HG02759 (cell line): ENCODE results near the gene RPGR.
A peak's percentile ranks its signal among the peaks of the same experiment; 100 is the strongest.

ENCODE experiments used
- ATAC-seq: cut with Tn5 transposase; IDR thresholded peaks from one replicate; pipeline ENCODE4 v1.9.1; 2021; ENCODE audit warnings: mild to moderate bottlenecking, moderate library complexity; ENCODE audit not compliant: unreplicated experiment

Gene RPGR

GRCh38 chrX:38268011-38268410, 59.3 kb downstream of the RPGR start:
- no peak for ATAC-seq

GRCh38 chrX:38262715-38263620, 64.3 kb downstream of the RPGR start:
- no peak for ATAC-seq

- peak; percentile 45 for ATAC-seq
Observed at GRCh38 chrX:38260231-38260630, 67.1 kb downstream of the RPGR start.

GRCh38 chrX:38256019-38256418, 71.3 kb downstream of the RPGR start:
- no peak for ATAC-seq

GRCh38 chrX:38249965-38250364, 77.3 kb downstream of the RPGR start:
- ATAC-seq: no peak

GRCh38 chrX:38247051-38247450, 80.3 kb downstream of the RPGR start:
- no peak for ATAC-seq

GRCh38 chrX:38240541-38240940, 86.8 kb downstream of the RPGR start:
- ATAC-seq: no peak

- ATAC-seq: no peak
Observed at GRCh38 chrX:38236901-38237615, 90.3 kb downstream of the RPGR start.

GRCh38 chrX:38233891-38234667, 93.2 kb downstream of the RPGR start:
- ATAC-seq: no peak

- no peak for ATAC-seq
Observed at GRCh38 chrX:38232079-38232686, 95.1 kb downstream of the RPGR start.

- no peak for ATAC-seq
Observed at GRCh38 chrX:38225093-38225492, 102.2 kb downstream of the RPGR start.

GRCh38 chrX:38224160-38224559, 103.1 kb downstream of the RPGR start:
- no peak for ATAC-seq

- ATAC-seq: no peak
Observed at GRCh38 chrX:38221391-38221929, 105.8 kb downstream of the RPGR start.

GRCh38 chrX:38220415-38221390, 106.6 kb downstream of the RPGR start, which contains the start of gene SRPX:
Gene SRPX, minus strand, starts transcription at chrX:38220871. Its CDS starts 79 bp downstream, at chrX:38220792.
- peak; percentile 28 for ATAC-seq

GRCh38 chrX:38220024-38220414, 107.3 kb downstream of the RPGR start:
- peak; percentile 64 for ATAC-seq
